Measurements from ENCODE around the gene ATP11A. TPM values are rescaled to one million over a fixed set of nuclear protein-coding genes. Genes with fewer than 3 reads are reported as not detected.
A peak's percentile ranks its signal among the peaks of the same experiment; 100 is the strongest.

ATP11A gene
- total RNA-seq, 4 donors from 2014 or later, result 32.1 to 83.6 (median 46.2) TPM

GRCh38 chr13:112686364-112686763 is 3.5 kb upstream of the ATP11A start:
- intact Hi-C loops (cut with DNase I), result no loop called here
- Histone ChIP-seq H3K27me3 (no peaks in the 10 kb centered on the region), H3K4me3 (replicated peaks in 1 of 3) (no peak overlapping the region), H3K9me3 (no peaks in the 10 kb centered on the region), H3K27ac (no peak overlapping the region), H3K36me3 (no peaks in the 10 kb centered on the region), H3K4me1 (peaks cover 8 to 19% of the 10 kb centered on the region in 2 donors)
- no peak for DNase-seq
- TF ChIP-seq POLR2A (IDR thresholded peaks at IDR 0.05) (no peak), CTCF (IDR thresholded peaks at IDR 0.05) (no peak)
- WGBS, 2 donors, result 95 to 100% methylated on average over 7 of the region's 7 CpGs

GRCh38 chr13:112686987-112687386 is 2.9 kb upstream of the ATP11A start:
- 96 to 97% methylated on average over 9 of the region's 9 CpGs for WGBS, 2 donors
- Histone ChIP-seq H3K27me3 (no peaks in the 10 kb centered on the region), H3K4me3 (replicated peaks in 1 of 3) (no peak overlapping the region), H3K4me1 (peaks cover 8 to 24% of the 10 kb centered on the region in 2 donors), H3K36me3 (no peaks in the 10 kb centered on the region), H3K9me3 (no peaks in the 10 kb centered on the region), H3K27ac (no peak overlapping the region)
- no peak for TF ChIP-seq CTCF (IDR thresholded peaks at IDR 0.05)
- no peak for TF ChIP-seq POLR2A (IDR thresholded peaks at IDR 0.05)
- no peak for DNase-seq
- intact Hi-C loops (cut with DNase I), result no loop called here

GRCh38 chr13:112687836-112688559 is 1.8 kb upstream of the ATP11A start:
- WGBS, 2 donors, result 85 to 90% methylated on average over 10 of the region's 10 CpGs
- H3K9me3 ChIP-seq, result no peaks in the 10 kb centered on the region
- H3K36me3 ChIP-seq, result no peaks in the 10 kb centered on the region
- no peaks in the 10 kb centered on the region for H3K27me3 ChIP-seq
- H3K4me3 ChIP-seq (replicated peaks in 1 of 3), result no peak overlapping the region
- TF ChIP-seq POLR2A (IDR thresholded peaks at IDR 0.05), result no peak
- no peak for TF ChIP-seq CTCF (IDR thresholded peaks at IDR 0.05)
- DNase-seq, result no peak
- H3K27ac ChIP-seq, result peak overlapping the region in 1 of 3 donors; percentile 97
- intact Hi-C loops (cut with DNase I), result no loop called here
- H3K4me1 ChIP-seq, result peaks cover 8 to 34% of the 10 kb centered on the region in 2 donors

- DNase-seq, result peak; percentile 60 to 63
- no peak for TF ChIP-seq POLR2A (IDR thresholded peaks at IDR 0.05)
- no peak for TF ChIP-seq CTCF (IDR thresholded peaks at IDR 0.05)
- 40 to 48% methylated on average over 15 of the region's 15 CpGs for WGBS, 2 donors
- Histone ChIP-seq H3K27ac (peak overlapping the region; percentile 92 to 97 (median 97)), H3K27me3 (no peaks in the 10 kb centered on the region), H3K9me3 (no peaks in the 10 kb centered on the region), H3K4me3 (replicated peaks in 1 of 3) (peak overlapping the region in 1 of 3 donors; percentile 86), H3K4me1 (peaks cover 8 to 41% of the 10 kb centered on the region in 2 donors), H3K36me3 (no peaks in the 10 kb centered on the region)
- intact Hi-C loops (cut with DNase I), result no loop called here
Measured at GRCh38 chr13:112688560-112689302, 1.1 kb upstream of the ATP11A start.

All from thyroid gland (tissue), 4 donors.